Bone marrow (tissue), 2 donors: ENCODE measurements around the gene SLC4A4.

Experiments used
- DNase-seq, 2 donors: peaks; one replicate each; lab custom pipeline; 2025; lab: John Stamatoyannopoulos, UW

The SLC4A4 gene

GRCh38 chr4:71469541-71469940, 130.7 kb downstream of the SLC4A4 start:
- no peak for DNase-seq

- DNase-seq: no peak
Observed at GRCh38 chr4:71470524-71470923, 131.7 kb downstream of the SLC4A4 start.

GRCh38 chr4:71472946-71473345, 134.1 kb downstream of the SLC4A4 start:
- no peak for DNase-seq

GRCh38 chr4:71473541-71474240, 134.9 kb downstream of the SLC4A4 start:
- DNase-seq: no peak

DNA sequence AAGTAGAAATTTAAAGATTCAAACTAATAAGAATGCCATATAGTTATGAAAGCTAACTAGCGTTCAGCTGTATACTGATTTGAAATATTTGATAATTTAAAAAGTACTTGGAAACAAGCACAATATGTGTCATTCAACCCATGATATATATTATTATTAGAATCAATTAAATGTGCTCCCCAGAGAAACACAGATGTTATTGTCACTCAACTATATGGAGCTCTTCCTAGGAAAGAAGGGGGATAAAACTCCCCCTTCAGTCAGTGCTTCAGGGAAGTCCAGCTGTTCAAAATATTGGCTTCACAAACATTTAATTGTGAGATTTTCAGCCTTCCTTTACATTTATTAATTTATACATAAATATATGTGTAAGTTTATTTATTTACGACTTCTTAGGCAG, 135.9 kb downstream of the SLC4A4 start:
- DNase-seq: no peak

GRCh38 chr4:71476240-71476639, 137.4 kb downstream of the SLC4A4 start:
- no peak for DNase-seq

DNA sequence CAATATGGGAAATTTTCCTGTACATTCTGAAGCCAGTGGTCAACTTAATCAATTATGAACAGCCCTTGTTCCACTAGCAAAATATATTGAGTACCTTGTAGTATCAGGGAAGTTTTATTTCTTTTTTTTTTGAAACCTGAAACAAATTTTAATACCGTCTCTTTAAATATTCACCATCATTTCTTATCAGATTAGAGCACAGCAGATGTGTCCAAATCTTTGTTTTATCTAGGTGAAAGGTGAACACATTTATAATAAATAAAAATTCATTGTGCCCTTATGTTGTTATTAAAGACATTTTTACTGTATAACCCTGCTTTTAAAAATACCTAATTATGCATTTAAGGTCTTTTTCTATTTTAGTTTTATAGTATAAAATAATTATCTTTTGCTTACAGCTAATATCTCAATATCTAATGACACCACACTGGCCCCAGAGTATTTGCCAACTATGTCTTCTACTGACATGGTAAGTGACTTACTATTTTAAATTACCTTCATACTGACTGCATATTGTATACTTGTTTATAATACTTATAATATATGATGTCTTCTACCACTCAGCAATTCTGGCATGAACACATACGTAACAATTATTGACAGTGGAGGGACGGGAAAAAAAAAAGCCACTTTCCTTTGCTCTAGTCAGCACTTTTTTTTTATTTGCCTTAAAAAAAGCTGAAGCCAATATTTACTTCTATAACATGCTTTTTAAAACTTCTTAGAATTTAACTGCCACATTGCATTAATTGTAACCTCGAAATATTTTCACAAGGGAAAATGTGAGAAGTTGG, 147.9 kb downstream of the SLC4A4 start:
- no peak for DNase-seq

DNA sequence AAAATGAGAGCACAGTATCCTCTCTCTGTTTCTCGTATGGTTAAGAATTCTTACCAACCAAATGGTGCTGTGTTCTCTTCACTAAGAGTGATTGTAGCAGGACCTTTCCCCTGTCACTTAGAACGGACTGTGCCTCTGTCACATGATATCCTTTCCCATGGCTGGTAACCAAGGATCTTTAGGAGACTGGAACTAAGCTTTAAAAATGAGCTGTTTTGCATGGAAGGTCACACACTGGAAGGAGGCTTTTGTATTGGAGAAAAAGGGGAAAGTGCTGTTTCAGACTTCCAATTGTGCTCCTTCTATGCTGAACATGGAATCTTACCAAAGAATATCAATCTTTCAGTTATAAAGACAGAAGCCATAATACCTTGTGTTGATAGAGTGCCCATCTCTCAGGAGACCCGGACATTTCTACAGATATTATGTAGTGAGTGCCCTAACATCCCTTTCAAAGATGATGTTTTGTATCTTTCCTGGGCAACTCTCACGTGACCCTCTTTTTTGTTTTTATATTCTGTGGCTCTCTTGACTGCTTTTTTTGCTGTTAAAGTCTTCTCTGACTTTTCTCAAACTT, 148.6 kb downstream of the SLC4A4 start:
- DNase-seq: no peak

GRCh38 chr4:71494539-71494938, 155.7 kb downstream of the SLC4A4 start:
- no peak for DNase-seq

DNA sequence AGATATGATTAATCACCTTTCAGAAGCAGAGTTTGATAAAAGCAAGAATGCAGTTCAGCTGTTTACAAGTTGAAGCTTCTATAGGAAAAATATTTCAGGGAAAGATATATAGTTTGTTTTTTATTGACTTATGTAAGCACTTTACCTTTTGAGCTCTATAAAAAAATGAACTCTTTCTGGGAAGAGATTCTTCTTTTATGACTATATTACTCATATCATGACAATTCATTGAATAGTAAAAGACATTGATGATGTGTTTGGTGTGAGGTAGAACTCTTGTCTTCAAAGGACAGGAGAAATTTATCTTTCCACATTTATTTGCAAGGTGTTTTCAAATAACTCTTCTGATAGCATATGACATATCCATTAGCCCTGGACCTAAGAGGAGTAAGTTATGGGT, 156.6 kb downstream of the SLC4A4 start:
- DNase-seq: no peak

GRCh38 chr4:71497078-71497477, 158.3 kb downstream of the SLC4A4 start:
- DNase-seq: no peak

- no peak for DNase-seq
Observed at GRCh38 chr4:71498002-71498401, 159.2 kb downstream of the SLC4A4 start.

- no peak for DNase-seq
Observed at GRCh38 chr4:71498625-71499024, 159.8 kb downstream of the SLC4A4 start.

DNA sequence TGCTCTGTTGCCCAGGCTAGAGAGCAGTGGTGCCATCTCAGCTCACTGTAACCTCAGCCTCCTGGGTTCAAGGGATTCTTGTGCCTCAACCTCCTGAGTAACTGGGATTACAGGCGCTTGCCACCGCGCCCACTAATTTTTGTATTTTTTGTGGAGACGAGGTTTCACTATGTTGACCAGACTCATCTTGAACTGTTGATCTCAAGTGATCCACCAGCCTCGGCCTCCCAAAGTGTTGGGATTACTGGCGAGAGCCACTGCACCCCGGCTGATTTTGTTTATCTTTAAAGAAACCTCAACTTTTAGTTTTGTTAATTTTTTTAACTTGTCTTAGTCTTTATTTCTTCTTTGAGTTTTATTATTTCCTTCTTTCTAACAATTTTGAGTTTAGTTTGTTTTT, 163.2 kb downstream of the SLC4A4 start:
- DNase-seq: no peak

DNA sequence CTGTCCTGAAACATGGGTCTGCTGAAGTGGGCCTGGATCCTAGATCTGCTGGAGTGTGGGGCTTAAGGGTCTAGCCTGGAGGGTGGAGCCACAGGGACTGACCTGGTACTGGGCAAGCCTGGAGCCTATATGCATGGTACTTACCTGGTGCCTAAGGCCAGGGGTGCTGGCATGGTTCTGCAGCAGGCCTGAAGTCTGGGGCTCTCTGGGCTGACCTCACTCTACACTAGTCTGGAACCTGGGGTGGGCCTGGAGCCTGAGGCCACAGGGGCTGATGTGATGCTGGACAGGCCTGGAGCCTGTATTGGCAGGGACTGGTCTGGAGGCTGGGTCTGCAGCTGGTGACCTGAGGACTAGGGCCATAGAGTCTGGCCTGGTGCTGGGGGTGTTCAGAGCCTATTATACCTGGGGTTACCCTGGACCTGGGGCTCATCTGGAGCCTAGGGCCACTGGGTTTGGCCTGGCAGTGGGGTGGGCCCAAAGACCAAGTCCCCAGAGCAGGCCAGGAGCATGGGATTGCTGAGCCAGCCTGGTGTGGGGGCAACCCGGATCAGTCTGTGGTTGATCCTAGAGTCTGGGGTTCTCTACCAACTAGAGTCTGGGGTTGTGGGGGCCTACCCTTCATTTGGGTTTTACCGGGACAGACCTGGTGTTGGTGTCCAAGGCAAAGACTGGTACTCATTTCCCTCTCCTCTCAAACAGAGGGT, 179.6 kb downstream of the SLC4A4 start:
- DNase-seq: no peak

GRCh38 chr4:71520308-71520707, 181.5 kb downstream of the SLC4A4 start:
- no peak for DNase-seq

DNA sequence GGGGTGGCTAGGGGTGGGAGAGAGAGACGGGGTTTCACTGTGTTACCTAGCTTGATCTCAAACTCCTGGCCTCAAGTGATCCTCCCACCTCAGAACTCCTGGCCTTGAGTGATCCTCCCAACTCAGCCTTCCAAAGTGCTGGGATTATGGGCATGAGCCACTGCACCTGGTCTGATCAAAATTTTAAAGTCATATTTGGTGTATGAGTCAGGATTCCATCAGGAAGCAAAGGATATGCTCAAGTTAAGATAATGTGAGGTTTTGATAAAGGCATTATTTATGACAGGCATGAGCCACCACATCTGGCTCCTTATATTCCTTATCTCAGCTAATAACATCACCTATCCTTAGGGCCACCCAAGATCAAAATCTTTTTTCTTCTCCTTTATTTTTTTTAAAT, 182.0 kb downstream of the SLC4A4 start:
- DNase-seq: no peak

DNA sequence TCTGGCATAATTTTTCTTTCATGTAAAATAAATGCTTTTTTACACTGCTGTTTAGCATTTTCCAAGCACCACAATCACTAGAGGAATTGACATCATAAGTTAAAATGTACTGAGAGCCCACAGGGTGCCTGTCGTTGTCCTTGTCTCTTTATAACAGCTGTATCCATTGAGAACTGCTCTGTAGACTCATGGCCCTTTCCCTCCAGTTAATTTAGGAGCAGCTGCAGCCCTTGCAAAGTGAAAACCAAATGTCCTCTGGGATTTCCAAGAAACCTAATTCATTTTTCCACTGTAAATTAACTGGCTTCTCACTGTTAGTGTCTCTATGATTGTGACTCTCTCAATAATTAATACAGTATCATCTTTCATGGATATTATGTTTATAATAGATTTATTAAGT, 185.9 kb downstream of the SLC4A4 start:
- no peak for DNase-seq

DNA sequence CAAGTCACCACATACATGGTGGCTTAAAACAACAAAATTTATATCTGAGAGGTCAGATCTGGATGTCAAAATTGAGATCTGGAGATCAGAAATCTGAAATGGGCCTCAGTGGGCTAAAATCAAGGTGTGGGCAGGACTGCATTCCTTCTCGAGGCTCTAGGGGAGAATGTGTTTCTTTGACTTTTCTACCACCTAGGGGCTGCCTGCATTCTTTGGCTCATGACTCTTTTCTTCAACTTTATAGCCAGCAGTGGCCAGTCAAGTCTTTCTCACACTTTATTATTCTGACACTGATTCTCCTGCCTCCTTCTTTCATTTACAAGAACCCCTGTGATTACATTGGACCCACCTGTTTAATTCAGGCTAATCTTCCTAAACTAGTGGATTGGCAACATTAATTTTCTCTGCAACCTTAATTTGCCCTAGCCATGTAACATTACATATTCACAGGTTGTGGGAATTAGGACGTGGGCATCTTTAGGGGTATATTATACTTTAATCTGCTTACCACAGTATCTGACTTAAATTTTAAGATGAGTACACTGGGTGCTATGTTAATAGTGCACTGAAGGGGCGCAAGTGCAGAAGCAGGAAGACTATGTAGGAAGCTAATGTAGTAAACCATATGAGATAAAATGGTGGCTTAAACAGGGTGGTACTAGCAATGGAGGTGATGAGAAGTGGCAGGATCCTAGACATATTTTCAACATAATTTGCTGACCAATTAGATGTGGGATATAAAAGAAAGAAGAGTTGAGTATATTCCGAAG, 188.0 kb downstream of the SLC4A4 start:
- DNase-seq: no peak

DNA sequence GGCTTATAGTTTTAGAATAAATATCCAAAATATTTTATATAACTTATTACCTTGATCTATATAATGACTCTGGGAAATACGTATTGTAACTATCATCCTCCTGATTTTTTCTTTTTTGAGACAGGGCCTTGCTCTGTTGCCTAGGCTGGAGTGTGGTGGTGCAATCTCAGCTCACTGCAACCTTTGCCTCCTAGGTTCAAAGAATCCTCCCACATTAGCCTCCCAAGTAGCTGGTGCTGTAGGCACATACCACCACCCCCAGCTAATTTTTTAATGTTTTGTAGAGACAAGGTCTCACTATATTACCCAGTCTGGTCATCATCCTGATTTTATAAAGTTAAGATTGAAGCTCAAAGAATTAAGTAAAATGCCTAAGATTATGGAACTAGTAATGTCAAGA, 193.6 kb downstream of the SLC4A4 start:
- no peak for DNase-seq

GRCh38 chr4:71533121-71533520, 194.3 kb downstream of the SLC4A4 start:
- no peak for DNase-seq

- no peak for DNase-seq
Observed at GRCh38 chr4:71537551-71538065, 198.8 kb downstream of the SLC4A4 start.
